Tibial nerve (tissue), 4 donors: ENCODE measurements around the gene GPC6. TPM values are rescaled to one million over a fixed set of nuclear protein-coding genes. Genes with fewer than 3 reads are reported as not detected.

Source experiments
- DNase-seq, 2 donors: peaks; one replicate each; pipeline ENCODE4 v3.0.0-alpha.2; 2019; ENCODE audit warnings: low spot score in 2 of 2
- H3K27ac ChIP-seq, 4 donors: fragments of 200-600 bp; sonication (generic) in 3 of 4; one replicate each; pipeline ENCODE4 v1.5.1; 2017 to 2019; ENCODE audit warnings: mild to moderate bottlenecking in 1 of 4
- H3K27me3 ChIP-seq, 2 donors: fragments of 200-600 bp; sonication (generic) in 1 of 2; one replicate each; pipeline versions ENCODE4 v1.5.1 to v1.6.0; 2017 to 2019
- H3K36me3 ChIP-seq, 3 donors: fragments of 200-600 bp; sonication (generic); one replicate each; pipeline ENCODE4 v1.5.1; 2018 to 2019
- H3K4me1 ChIP-seq, 4 donors: fragments of 200-600 bp; sonication (generic) in 3 of 4; one replicate each; pipeline ENCODE4 v1.5.1; 2017 to 2019
- H3K4me3 ChIP-seq, 4 donors: fragments of 200-600 bp; sonication (generic) in 3 of 4; one replicate each; pipeline ENCODE4 v1.5.1; 2017 to 2019; ENCODE audit warnings: mild to moderate bottlenecking in 1 of 4, moderate library complexity in 1 of 4
- H3K9me3 ChIP-seq, 4 donors: fragments of 200-600 bp; sonication (generic) in 3 of 4; one replicate each; pipeline ENCODE4 v1.5.1; 2017 to 2019
- EP300 ChIP-seq, 2 donors: sonication (generic); formaldehyde crosslinking; IDR thresholded peaks; one replicate each; pipeline ENCODE4 v1.6.1; 2017; ENCODE audit warnings: antibody characterized with exemption in 2 of 2, mild to moderate bottlenecking in 1 of 2
- POLR2A ChIP-seq, 2 donors: fragments of 450-650 bp; IDR thresholded peaks; one replicate each; pipeline ENCODE4 v1.6.1; 2017; ENCODE audit warnings: antibody characterized with exemption in 2 of 2, mild to moderate bottlenecking in 2 of 2, moderate library complexity in 2 of 2
- WGBS, 2 donors: methylation state at CpG; one replicate each; pipeline ENCODE4 v1.1.5; 2018; 5-methylcytosine and 5-hydroxymethylcytosine counted together
- total RNA-seq, 4 donors: library from RNA; depleted of rRNA; stranded (reverse); fragments of >200 nt; gene quantifications; one replicate each; pipeline ENCODE4 v1.1.0, GENCODE V29; 2016
- TF ChIP-seq, protein P1 (sequence below), 5 experiments: fragments of 200-600 bp in 3 of 5; fragments of 450-650 bp in 2 of 5; sonication (generic) in 3 of 5; IDR thresholded peaks; one replicate each; pipeline ENCODE4 v1.5.1; 2016 to 2019; ENCODE audit warnings: antibody characterized with exemption in 5 of 5, mild to moderate bottlenecking in 3 of 5, moderate library complexity in 2 of 5

The GPC6 gene
- total RNA-seq, 4 donors from 2014 or later: 21.9 to 39.5 (median 29.8) TPM

DNA sequence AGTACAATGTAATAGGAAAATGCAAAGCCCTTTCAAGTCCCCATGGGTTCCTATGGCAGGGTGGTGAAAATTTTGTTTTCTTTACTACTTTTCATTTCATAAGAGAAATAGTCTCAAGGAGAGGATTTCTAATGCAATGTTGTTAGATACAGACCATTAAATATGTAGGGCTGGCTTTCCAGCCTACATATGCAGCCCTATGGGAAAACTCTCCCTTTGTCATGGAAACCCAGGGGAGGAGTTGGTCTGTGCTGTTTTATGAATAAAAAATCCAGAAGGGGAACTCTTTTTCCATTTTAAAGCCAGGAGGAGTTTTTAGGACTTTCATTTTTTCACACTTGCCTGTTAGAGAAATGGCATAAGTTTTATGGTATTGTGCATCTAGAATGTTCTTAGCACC is 1133.3 kb downstream of the GPC6 start:
- no peak for TF ChIP-seq EP300 (IDR thresholded peaks at IDR 0.05)
- TF ChIP-seq POLR2A (IDR thresholded peaks at IDR 0.05): no peak
- TF ChIP-seq, protein P1, sequence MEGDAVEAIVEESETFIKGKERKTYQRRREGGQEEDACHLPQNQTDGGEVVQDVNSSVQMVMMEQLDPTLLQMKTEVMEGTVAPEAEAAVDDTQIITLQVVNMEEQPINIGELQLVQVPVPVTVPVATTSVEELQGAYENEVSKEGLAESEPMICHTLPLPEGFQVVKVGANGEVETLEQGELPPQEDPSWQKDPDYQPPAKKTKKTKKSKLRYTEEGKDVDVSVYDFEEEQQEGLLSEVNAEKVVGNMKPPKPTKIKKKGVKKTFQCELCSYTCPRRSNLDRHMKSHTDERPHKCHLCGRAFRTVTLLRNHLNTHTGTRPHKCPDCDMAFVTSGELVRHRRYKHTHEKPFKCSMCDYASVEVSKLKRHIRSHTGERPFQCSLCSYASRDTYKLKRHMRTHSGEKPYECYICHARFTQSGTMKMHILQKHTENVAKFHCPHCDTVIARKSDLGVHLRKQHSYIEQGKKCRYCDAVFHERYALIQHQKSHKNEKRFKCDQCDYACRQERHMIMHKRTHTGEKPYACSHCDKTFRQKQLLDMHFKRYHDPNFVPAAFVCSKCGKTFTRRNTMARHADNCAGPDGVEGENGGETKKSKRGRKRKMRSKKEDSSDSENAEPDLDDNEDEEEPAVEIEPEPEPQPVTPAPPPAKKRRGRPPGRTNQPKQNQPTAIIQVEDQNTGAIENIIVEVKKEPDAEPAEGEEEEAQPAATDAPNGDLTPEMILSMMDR (IDR thresholded peaks at IDR 0.05): no peak
- Histone ChIP-seq H3K9me3 (no peaks in the 10 kb centered on the region), H3K4me3 (no peak overlapping the region), H3K36me3 (no peaks in the 10 kb centered on the region), H3K27me3 (no peaks in the 10 kb centered on the region), H3K4me1 (peaks cover 0 to 9% (median 0%) of the 10 kb centered on the region in 4 donors), H3K27ac (no peak overlapping the region)
- DNase-seq: no peak

DNA sequence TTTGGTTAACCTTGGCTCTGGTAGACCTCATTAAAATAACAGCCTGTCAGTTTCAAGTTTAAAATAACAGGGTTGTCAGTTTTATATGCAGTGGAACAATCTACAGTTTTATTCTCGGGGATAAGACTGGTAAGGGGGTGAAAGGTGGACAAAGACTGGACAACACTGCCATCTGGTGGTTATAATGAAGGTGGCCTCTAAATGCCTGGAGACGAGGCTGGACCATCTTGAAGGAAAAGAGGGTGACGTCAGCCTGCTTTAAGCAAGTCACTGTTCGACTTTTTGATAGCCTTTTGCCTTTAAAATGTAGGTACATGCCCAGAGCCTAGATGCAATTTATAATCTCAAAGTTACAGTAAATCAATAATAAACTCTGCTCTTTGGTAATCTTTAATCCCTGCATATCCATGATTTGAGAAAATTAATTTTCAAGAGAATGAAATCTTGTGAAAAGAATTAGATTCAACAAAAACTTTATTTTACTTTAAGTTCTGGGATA is 1135.9 kb downstream of the GPC6 start:
- H3K36me3 ChIP-seq: no peaks in the 10 kb centered on the region
- H3K27ac ChIP-seq: no peak overlapping the region
- DNase-seq: peak in 1 of 2 donors; percentile 81
- 1% methylated on average over 4 of the region's 4 CpGs for WGBS, 2 donors
- H3K9me3 ChIP-seq: no peaks in the 10 kb centered on the region
- H3K4me3 ChIP-seq: no peak overlapping the region
- TF ChIP-seq, protein P1 (IDR thresholded peaks at IDR 0.05): peak; percentile 72 to 84 (median 80)
- TF ChIP-seq POLR2A (IDR thresholded peaks at IDR 0.05) (no peak), EP300 (IDR thresholded peaks at IDR 0.05) (no peak)
- no peaks in the 10 kb centered on the region for H3K27me3 ChIP-seq
- H3K4me1 ChIP-seq: peaks cover 0 to 9% (median 0%) of the 10 kb centered on the region in 4 donors

DNA sequence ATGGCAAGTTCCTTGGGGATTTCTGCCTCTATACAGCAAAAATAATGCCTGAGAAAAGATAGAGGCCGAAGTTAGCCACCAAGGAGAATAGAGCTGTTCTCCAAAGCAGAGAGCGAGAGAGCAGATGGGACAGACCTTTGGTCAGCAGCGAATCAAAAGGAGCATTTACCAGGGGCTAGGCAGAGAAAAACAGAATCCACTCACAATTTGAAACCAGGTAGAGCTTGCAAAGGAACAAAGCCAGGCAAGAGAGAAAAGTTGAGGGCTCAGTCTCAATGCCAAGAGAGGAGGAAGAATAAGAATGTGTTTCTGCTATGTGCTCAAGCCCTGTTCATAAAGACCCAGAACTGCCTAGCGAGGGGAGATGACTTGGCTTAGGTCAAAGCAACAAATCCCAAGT is 1140.1 kb downstream of the GPC6 start:
- TF ChIP-seq EP300 (IDR thresholded peaks at IDR 0.05) (no peak), POLR2A (IDR thresholded peaks at IDR 0.05) (no peak)
- TF ChIP-seq, protein P1 (IDR thresholded peaks at IDR 0.05): no peak
- Histone ChIP-seq H3K4me1 (peaks cover 0 to 9% (median 0%) of the 10 kb centered on the region in 4 donors), H3K4me3 (no peak overlapping the region), H3K36me3 (no peaks in the 10 kb centered on the region), H3K27ac (no peak overlapping the region), H3K27me3 (no peaks in the 10 kb centered on the region), H3K9me3 (no peaks in the 10 kb centered on the region)
- 92 to 93% methylated on average over 4 of the region's 4 CpGs for WGBS, 2 donors
- DNase-seq: no peak

DNA sequence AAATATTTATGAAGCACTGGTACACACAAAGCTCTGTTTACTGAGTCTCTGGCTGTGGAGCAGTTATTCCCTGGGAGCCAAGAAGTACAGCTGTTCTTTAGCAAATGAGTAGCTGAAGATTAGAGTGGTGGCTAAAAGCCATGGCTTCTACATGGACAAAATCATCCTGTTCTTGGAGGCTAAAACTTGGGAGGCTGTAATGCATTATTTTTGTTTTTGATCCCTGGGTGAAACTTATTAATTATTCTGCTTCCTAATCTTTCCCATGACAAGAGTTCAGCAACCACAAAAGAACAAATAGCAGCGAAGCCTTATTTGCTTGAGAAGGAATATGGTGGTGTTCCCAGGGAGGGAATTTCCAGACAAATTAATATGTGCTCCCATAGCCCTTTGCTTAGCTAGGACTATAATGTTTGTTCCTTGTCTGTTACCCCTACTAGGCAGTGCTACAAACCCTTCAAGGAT is 1143.4 kb downstream of the GPC6 start:
- WGBS, 2 donors: 60 to 74% methylated on average over 1 of the region's 1 CpG
- TF ChIP-seq POLR2A (IDR thresholded peaks at IDR 0.05): no peak
- TF ChIP-seq, protein P1 (IDR thresholded peaks at IDR 0.05): no peak
- TF ChIP-seq EP300 (IDR thresholded peaks at IDR 0.05): no peak

DNA sequence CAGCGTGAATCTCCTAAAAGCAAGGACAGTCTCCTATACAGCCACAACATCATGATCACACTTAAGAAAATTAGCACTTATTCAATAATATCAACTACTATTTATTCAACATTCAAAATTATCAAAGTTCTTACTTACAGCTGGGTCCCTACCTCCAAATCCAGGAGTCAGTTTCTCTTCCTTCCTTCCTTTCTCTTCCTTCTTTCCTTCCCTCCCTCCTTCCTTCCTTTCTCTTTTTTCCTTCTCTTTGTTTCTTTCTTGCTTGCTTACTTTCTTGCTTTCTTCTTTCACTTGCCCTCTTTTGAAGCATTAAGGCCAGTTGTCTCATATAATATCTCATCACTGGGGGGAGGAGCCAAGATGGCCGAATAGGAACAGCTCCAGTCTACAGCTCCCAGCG is 1145.2 kb downstream of the GPC6 start:
- 87 to 94% methylated on average over 3 of the region's 3 CpGs for WGBS, 2 donors
- DNase-seq: no peak
- Histone ChIP-seq H3K27me3 (no peaks in the 10 kb centered on the region), H3K9me3 (no peaks in the 10 kb centered on the region), H3K4me1 (no peaks in the 10 kb centered on the region), H3K36me3 (no peaks in the 10 kb centered on the region), H3K27ac (no peak overlapping the region), H3K4me3 (no peak overlapping the region)
- TF ChIP-seq EP300 (IDR thresholded peaks at IDR 0.05): no peak
- no peak for TF ChIP-seq POLR2A (IDR thresholded peaks at IDR 0.05)
- TF ChIP-seq, protein P1 (IDR thresholded peaks at IDR 0.05): no peak

More for the DNA sequence above, 1143.4 kb downstream of the GPC6 start:
- H3K4me3 ChIP-seq: no peak overlapping the region
- no peaks in the 10 kb centered on the region for H3K27me3 ChIP-seq
- no peak for DNase-seq
- H3K36me3 ChIP-seq: no peaks in the 10 kb centered on the region
- H3K9me3 ChIP-seq: no peaks in the 10 kb centered on the region
- no peaks in the 10 kb centered on the region for H3K4me1 ChIP-seq
- no peak overlapping the region for H3K27ac ChIP-seq
